PC-3 (cell line): Measurements from ENCODE around the gene RSRC1. TPM values are rescaled to one million over a fixed set of nuclear protein-coding genes. Genes with fewer than 3 reads are reported as not detected.
"Not testable (repeated sequence)": the region's sequence is repeated elsewhere in the genome, so short reads cannot be mapped to it uniquely, and the experiment has no call there.

ENCODE experiments used
- ATAC-seq: fragments of 200-7000 bp; cut with Tn5 transposase; 2 replicates; pipeline ENCODE4 v1.9.1; 2020; ENCODE audit warnings: mild to moderate bottlenecking, moderate library complexity
- BruUV-seq: library from RNA; stranded (reverse); fragments of 400-500 nt; replicated peaks from 2 replicates; lab custom pipeline; 2021; lab: Mats Ljungman, UMichigan
- CTCF ChIA-PET: fragments of 300-600 bp; sonication (Branson Sonifier 250); formaldehyde crosslinking; loops from one replicate; lab custom pipeline; 2022; ENCODE audit warnings: antibody characterized with exemption; lab: Charles Lee
- POLR2A ChIA-PET: fragments of 300-600 bp; sonication (Branson Sonifier 250); formaldehyde crosslinking; loops from one replicate; lab custom pipeline; 2022; ENCODE audit warnings: antibody characterized with exemption; ENCODE audit not compliant: unreplicated experiment; lab: Charles Lee
- DNase-seq: peaks from one replicate; pipeline ENCODE4 v3.0.0-alpha.2; 2015
- H2AFZ ChIP-seq: fragments of 300-600 bp; sonication (generic); 2 replicates; pipeline ENCODE4 v1.6.0; 2016; ENCODE audit warnings: antibody characterized with exemption, low read length
- H3F3A ChIP-seq: fragments of 300-600 bp; sonication (generic); one replicate; pipeline ENCODE4 v1.6.0; 2017; ENCODE audit warnings: antibody characterized with exemption, low read length, control low read depth, mild to moderate bottlenecking; ENCODE audit not compliant: unreplicated experiment
- H3K27ac ChIP-seq: fragments of 300-600 bp; sonication (generic); 2 replicates; pipeline ENCODE4 v1.5.1; 2016; ENCODE audit warnings: mild to moderate bottlenecking, low read length
- H3K27me3 ChIP-seq: fragments of 300-600 bp; sonication (generic); 2 replicates; pipeline ENCODE4 v1.6.1; 2016; ENCODE audit warnings: low read length, mixed read lengths
- H3K36me3 ChIP-seq: fragments of 300-600 bp; sonication (generic); 2 replicates; pipeline ENCODE4 v1.6.1; 2016; ENCODE audit warnings: low read depth, mixed run types, low read length, mixed read lengths
- H3K4me1 ChIP-seq: fragments of 300-600 bp; sonication (generic); 2 replicates; pipeline ENCODE4 v1.5.1; 2016; ENCODE audit warnings: low read length; ENCODE audit not compliant: insufficient read depth
- H3K4me2 ChIP-seq: fragments of 300-600 bp; sonication (generic); 2 replicates; pipeline ENCODE4 v1.6.0; 2016; ENCODE audit warnings: low read length
- H3K4me3 ChIP-seq: fragments of 300-600 bp; sonication (generic); 2 replicates; pipeline ENCODE4 v1.5.1; 2016; ENCODE audit warnings: mild to moderate bottlenecking, low read length, mixed read lengths
- H3K79me2 ChIP-seq: fragments of 300-600 bp; sonication (generic); 2 replicates; pipeline ENCODE4 v1.6.1; 2017; ENCODE audit warnings: low read length, mixed read lengths
- H3K9ac ChIP-seq: fragments of 300-600 bp; sonication (generic); 2 replicates; pipeline ENCODE4 v1.6.0; 2016; ENCODE audit warnings: mild to moderate bottlenecking, low read length
- H3K9me2 ChIP-seq: fragments of 300-600 bp; sonication (generic); replicated peaks from 2 replicates; pipeline ENCODE4 v1.6.1; 2016; ENCODE audit warnings: mixed run types, low read length, mixed read lengths
- H3K9me3 ChIP-seq: fragments of 300-600 bp; sonication (generic); 2 replicates; pipeline ENCODE4 v1.6.1; 2016; ENCODE audit warnings: low read length, mixed read lengths
- H4K20me1 ChIP-seq: fragments of 300-600 bp; sonication (generic); 2 replicates; pipeline ENCODE4 v1.6.1; 2016; ENCODE audit warnings: low read length, mixed read lengths
- EZH2 ChIP-seq: fragments of 300-600 bp; sonication (generic); IDR thresholded peaks from one replicate; pipeline ENCODE4 v1.6.1; 2017; ENCODE audit warnings: antibody characterized with exemption, mild to moderate bottlenecking, low read length; ENCODE audit not compliant: unreplicated experiment
- EZH2phosphoT487 ChIP-seq: fragments of 300-600 bp; sonication (generic); IDR thresholded peaks from 2 replicates; pipeline ENCODE4 v1.6.1; 2018; ENCODE audit warnings: mild to moderate bottlenecking, antibody characterized with exemption, low read length, borderline replicate concordance
- intact Hi-C: fragments of 100-400 bp; cut with micrococcal nuclease; formaldehyde crosslinking; loops from 2 replicates; pipeline ENCODE4 v1.9.0; 2023
- total RNA-seq: library from RNA; depleted of rRNA; stranded (reverse); fragments of >200 nt; gene quantifications from 2 replicates; pipeline ENCODE4 v1.2.3, GENCODE V29; 2014
- TF ChIP-seq, protein P1 (sequence below): fragments of 300-600 bp; sonication (generic); conservative IDR thresholded peaks from 2 replicates; pipeline ENCODE4 v1.5.1; 2017; ENCODE audit warnings: antibody characterized with exemption, low read depth, mild to moderate bottlenecking, low read length

Gene RSRC1
- total RNA-seq, 1 experiment from 2014 or later: 39.5 TPM

DNA sequence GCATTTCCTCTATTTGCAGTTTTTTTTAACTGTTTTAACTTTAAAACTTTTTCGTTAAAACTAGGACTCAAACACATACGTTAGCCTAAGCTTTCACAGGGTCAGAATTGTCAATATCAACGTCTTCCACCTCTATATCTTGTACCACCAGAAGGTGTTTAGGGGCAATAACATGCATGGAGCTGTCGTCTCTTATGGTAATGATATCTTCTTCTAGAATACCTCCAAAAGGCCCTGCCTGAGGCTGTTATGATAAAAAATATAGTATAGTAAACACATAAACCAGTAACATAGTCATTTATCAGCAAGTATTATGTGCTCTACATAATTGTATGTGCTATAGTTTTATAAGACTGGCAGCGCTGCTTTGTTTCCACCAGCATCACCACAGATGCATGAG lies 384.8 kb downstream of the RSRC1 start:
- Histone ChIP-seq H3F3A (no peaks in the 10 kb centered on the region), H3K4me2 (no peak overlapping the region), H3K4me3 (no peak overlapping the region), H3K27me3 (no peaks in the 10 kb centered on the region), H3K79me2 (no peaks in the 10 kb centered on the region), H3K9ac (no peak overlapping the region), H2AFZ (no peak overlapping the region), H3K4me1 (no peaks in the 10 kb centered on the region), H4K20me1 (no peaks in the 10 kb centered on the region), H3K9me2 (no peaks in the 10 kb centered on the region), H3K36me3 (no peaks in the 10 kb centered on the region), H3K27ac (no peak overlapping the region), H3K9me3 (no peaks in the 10 kb centered on the region)
- ChIA-PET POLR2A (no interaction called here), CTCF (no interaction called here)
- no peak for DNase-seq
- intact Hi-C loops: no loop called here
- no TSS peak for BruUV-seq
- no peak for ATAC-seq
- TF ChIP-seq, protein P1, sequence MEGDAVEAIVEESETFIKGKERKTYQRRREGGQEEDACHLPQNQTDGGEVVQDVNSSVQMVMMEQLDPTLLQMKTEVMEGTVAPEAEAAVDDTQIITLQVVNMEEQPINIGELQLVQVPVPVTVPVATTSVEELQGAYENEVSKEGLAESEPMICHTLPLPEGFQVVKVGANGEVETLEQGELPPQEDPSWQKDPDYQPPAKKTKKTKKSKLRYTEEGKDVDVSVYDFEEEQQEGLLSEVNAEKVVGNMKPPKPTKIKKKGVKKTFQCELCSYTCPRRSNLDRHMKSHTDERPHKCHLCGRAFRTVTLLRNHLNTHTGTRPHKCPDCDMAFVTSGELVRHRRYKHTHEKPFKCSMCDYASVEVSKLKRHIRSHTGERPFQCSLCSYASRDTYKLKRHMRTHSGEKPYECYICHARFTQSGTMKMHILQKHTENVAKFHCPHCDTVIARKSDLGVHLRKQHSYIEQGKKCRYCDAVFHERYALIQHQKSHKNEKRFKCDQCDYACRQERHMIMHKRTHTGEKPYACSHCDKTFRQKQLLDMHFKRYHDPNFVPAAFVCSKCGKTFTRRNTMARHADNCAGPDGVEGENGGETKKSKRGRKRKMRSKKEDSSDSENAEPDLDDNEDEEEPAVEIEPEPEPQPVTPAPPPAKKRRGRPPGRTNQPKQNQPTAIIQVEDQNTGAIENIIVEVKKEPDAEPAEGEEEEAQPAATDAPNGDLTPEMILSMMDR: no peak
- TF ChIP-seq EZH2phosphoT487: no peak

DNA sequence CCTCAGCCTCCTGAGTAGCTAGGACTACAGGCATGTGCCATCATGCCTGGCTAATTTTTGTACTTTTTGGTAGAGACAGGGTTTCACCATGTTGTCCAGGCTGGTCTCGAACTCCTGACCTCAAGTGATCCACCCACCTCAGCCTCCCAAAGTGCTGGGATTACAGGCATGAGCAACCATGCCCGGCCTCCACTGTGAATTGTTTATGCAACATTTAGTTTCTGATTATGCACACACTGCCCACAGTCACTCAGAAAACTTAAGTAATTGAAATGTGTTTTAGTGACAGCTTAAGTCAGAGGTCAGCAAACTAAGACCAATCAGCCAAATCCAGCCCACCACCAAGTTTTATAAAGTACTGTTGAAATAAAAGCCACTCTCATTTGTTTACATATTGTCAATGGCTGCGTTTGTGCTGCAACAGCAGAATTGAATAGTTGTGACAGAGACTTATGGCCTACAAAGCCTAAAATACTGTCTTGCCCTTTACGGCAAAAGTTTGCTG lies 385.6 kb downstream of the RSRC1 start:
- H3K9ac ChIP-seq, ATAC-seq, H3K4me3 ChIP-seq, H3K4me2 ChIP-seq, POLR2A ChIA-PET, H3K9me2 ChIP-seq, H2AFZ ChIP-seq, H3K27ac ChIP-seq, CTCF ChIA-PET, DNase-seq, H3F3A ChIP-seq, H3K4me1 ChIP-seq, H3K9me3 ChIP-seq, H3K36me3 ChIP-seq, H3K79me2 ChIP-seq, intact Hi-C loops, H3K27me3 ChIP-seq, H4K20me1 ChIP-seq, BruUV-seq: not testable (repeated sequence)

DNA sequence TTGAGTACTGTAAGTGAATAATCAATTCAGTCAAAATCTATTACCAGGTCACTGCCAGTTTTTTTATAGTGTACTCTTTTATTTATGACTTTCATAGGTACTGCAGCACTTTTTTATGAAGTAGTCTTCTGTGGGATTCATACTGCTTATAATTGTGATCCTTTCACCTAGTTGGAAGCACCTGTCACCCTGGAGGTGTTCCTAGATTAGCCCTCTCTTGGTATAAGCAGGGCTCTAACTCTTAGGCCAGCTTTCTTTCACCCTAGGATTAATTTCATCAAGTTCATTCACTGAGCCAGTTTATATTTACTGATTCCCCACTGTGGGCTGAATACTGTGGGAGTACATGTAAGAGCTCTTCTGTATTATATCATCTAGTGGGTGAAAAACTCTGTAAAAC lies 395.2 kb downstream of the RSRC1 start:
- ChIA-PET CTCF (no interaction called here), POLR2A (no interaction called here)
- Histone ChIP-seq H4K20me1 (no peaks in the 10 kb centered on the region), H2AFZ (no peak overlapping the region), H3K9ac (no peak overlapping the region), H3K79me2 (no peaks in the 10 kb centered on the region), H3K9me2 (no peaks in the 10 kb centered on the region), H3K4me3 (no peak overlapping the region), H3K27me3 (no peaks in the 10 kb centered on the region), H3K9me3 (no peaks in the 10 kb centered on the region), H3K4me1 (no peaks in the 10 kb centered on the region), H3K27ac (no peak overlapping the region), H3K4me2 (no peak overlapping the region), H3K36me3 (no peaks in the 10 kb centered on the region), H3F3A (no peaks in the 10 kb centered on the region)
- DNase-seq: no peak
- intact Hi-C loops: no loop called here
- TF ChIP-seq, protein P1: no peak
- TF ChIP-seq EZH2phosphoT487 (no peak), EZH2 (no peak)
- no peak for ATAC-seq
- BruUV-seq: no TSS peak
